ENCODE data around the gene CNTN4. TPM values are rescaled to one million over a fixed set of nuclear protein-coding genes. Genes with fewer than 3 reads are reported as not detected.

CNTN4 gene
- polyA plus RNA-seq, 1 experiment = not detected

GRCh38 chr3:2713923-2714322, 615.3 kb downstream of the CNTN4 start:
- Histone ChIP-seq H3K36me3 (ENCODE audit: control insufficient read depth, insufficient read depth, low read length) (no peaks in the 10 kb centered on the region), H3K27me3 (ENCODE audit: control insufficient read depth, insufficient read depth, low read length) (no peaks in the 10 kb centered on the region), H3K4me3 (ENCODE audit: low read depth, low read length) (no peak overlapping the region)
- no peak for DNase-seq (ENCODE audit: low read depth)
- POLR2A ChIA-PET = no interaction called here
- CTCF ChIA-PET = no interaction called here
- no peak for TF ChIP-seq CTCF (IDR thresholded peaks at IDR 0.05; ENCODE audit: insufficient read depth, low read depth, low read length)

GRCh38 chr3:2714834-2715233, 616.2 kb downstream of the CNTN4 start:
- POLR2A ChIA-PET = no interaction called here
- CTCF ChIA-PET = no interaction called here

GRCh38 chr3:2727101-2727500, 628.4 kb downstream of the CNTN4 start:
- CTCF ChIA-PET = no interaction called here
- no peak for DNase-seq (ENCODE audit: low read depth)
- POLR2A ChIA-PET = no interaction called here
- TF ChIP-seq CTCF (IDR thresholded peaks at IDR 0.05; ENCODE audit: insufficient read depth, low read depth, low read length) = no peak
- no peaks in the 10 kb centered on the region for H3K36me3 ChIP-seq (ENCODE audit: control insufficient read depth, insufficient read depth, low read length)
- no peak overlapping the region for H3K4me3 ChIP-seq (ENCODE audit: low read depth, low read length)
- H3K27me3 ChIP-seq (ENCODE audit: control insufficient read depth, insufficient read depth, low read length) = no peaks in the 10 kb centered on the region

More at GRCh38 chr3:2714834-2715233, 616.2 kb downstream of the CNTN4 start:
- Histone ChIP-seq H3K36me3 (ENCODE audit: control insufficient read depth, insufficient read depth, low read length) (no peaks in the 10 kb centered on the region), H3K4me3 (ENCODE audit: low read depth, low read length) (no peak overlapping the region), H3K27me3 (ENCODE audit: control insufficient read depth, insufficient read depth, low read length) (no peaks in the 10 kb centered on the region)
- no peak for TF ChIP-seq CTCF (IDR thresholded peaks at IDR 0.05; ENCODE audit: insufficient read depth, low read depth, low read length)
- DNase-seq (ENCODE audit: low read depth) = no peak

- ChIA-PET POLR2A (no interaction called here), CTCF (no interaction called here)
- TF ChIP-seq CTCF (IDR thresholded peaks at IDR 0.05; ENCODE audit: insufficient read depth, low read depth, low read length) = no peak
- no peaks in the 10 kb centered on the region for H3K27me3 ChIP-seq (ENCODE audit: control insufficient read depth, insufficient read depth, low read length)
- H3K36me3 ChIP-seq (ENCODE audit: control insufficient read depth, insufficient read depth, low read length) = no peaks in the 10 kb centered on the region
- H3K4me3 ChIP-seq (ENCODE audit: low read depth, low read length) = no peak overlapping the region
- DNase-seq (ENCODE audit: low read depth) = no peak
These were observed 629.1 kb downstream of the CNTN4 start for GRCh38 chr3:2727610-2728318.

- ChIA-PET CTCF (no interaction called here), POLR2A (no interaction called here)
- Histone ChIP-seq H3K36me3 (ENCODE audit: control insufficient read depth, insufficient read depth, low read length) (no peaks in the 10 kb centered on the region), H3K27me3 (ENCODE audit: control insufficient read depth, insufficient read depth, low read length) (no peaks in the 10 kb centered on the region), H3K4me3 (ENCODE audit: low read depth, low read length) (no peak overlapping the region)
- DNase-seq (ENCODE audit: low read depth) = no peak
- TF ChIP-seq CTCF (IDR thresholded peaks at IDR 0.05; ENCODE audit: insufficient read depth, low read depth, low read length) = no peak
These were observed 633.2 kb downstream of the CNTN4 start for GRCh38 chr3:2731843-2732242.

All from BJ (cell line).